ENCODE results near the gene NR2C2AP.
A peak's percentile ranks its signal among the peaks of the same experiment; 100 is the strongest.
"Not testable (repeated sequence)": the region's sequence is repeated elsewhere in the genome, so short reads cannot be mapped to it uniquely, and the experiment has no call there.

Gene NR2C2AP

GRCh38 chr19:19203012-19203856 lies at the start of gene NR2C2AP:
Gene NR2C2AP (minus strand): TSS chr19:19203414. CDS start chr19:19203060, 354 bp downstream.
- peak; percentile 89 for DNase-seq (ENCODE audit: low read depth)

GRCh38 chr19:19250196-19250801 lies 47.1 kb upstream of the NR2C2AP start:
- no peak for DNase-seq (ENCODE audit: low read depth)

GRCh38 chr19:19240476-19240875 lies 37.3 kb upstream of the NR2C2AP start:
- DNase-seq (ENCODE audit: low read depth) = no peak

GRCh38 chr19:19239675-19240074 lies 36.5 kb upstream of the NR2C2AP start:
- no peak for DNase-seq (ENCODE audit: low read depth)

- no peak for DNase-seq (ENCODE audit: low read depth)
These were observed 35.1 kb upstream of the NR2C2AP start for GRCh38 chr19:19238126-19238894.

GRCh38 chr19:19236173-19236572 lies 33.0 kb upstream of the NR2C2AP start:
- DNase-seq (ENCODE audit: low read depth) = no peak

- DNase-seq (ENCODE audit: low read depth) = no peak
These were observed 31.1 kb upstream of the NR2C2AP start for GRCh38 chr19:19234220-19234816.

- no peak for DNase-seq (ENCODE audit: low read depth)
These were observed 29.1 kb upstream of the NR2C2AP start for GRCh38 chr19:19232261-19232721.

- no peak for DNase-seq (ENCODE audit: low read depth)
These were observed 27.8 kb upstream of the NR2C2AP start for GRCh38 chr19:19230999-19231398.

- no peak for DNase-seq (ENCODE audit: low read depth)
These were observed 26.5 kb upstream of the NR2C2AP start for GRCh38 chr19:19229701-19230100.

GRCh38 chr19:19227217-19227616 lies 24.0 kb upstream of the NR2C2AP start:
- no peak for DNase-seq (ENCODE audit: low read depth)

- no peak for DNase-seq (ENCODE audit: low read depth)
These were observed 23.4 kb upstream of the NR2C2AP start for GRCh38 chr19:19226663-19227062.

- no peak for DNase-seq (ENCODE audit: low read depth)
These were observed 23.0 kb upstream of the NR2C2AP start for GRCh38 chr19:19226204-19226603.

GRCh38 chr19:19224852-19225494 lies 21.8 kb upstream of the NR2C2AP start:
- peak; percentile 39 for DNase-seq (ENCODE audit: low read depth)

- DNase-seq (ENCODE audit: low read depth) = no peak
These were observed 21.1 kb upstream of the NR2C2AP start for GRCh38 chr19:19224150-19224851.

- DNase-seq (ENCODE audit: low read depth) = no peak
These were observed 20.4 kb upstream of the NR2C2AP start for GRCh38 chr19:19223636-19224035.

GRCh38 chr19:19223060-19223459 lies 19.8 kb upstream of the NR2C2AP start:
- DNase-seq (ENCODE audit: low read depth) = no peak

GRCh38 chr19:19221000-19221399 lies 17.8 kb upstream of the NR2C2AP start:
- not testable (repeated sequence) for DNase-seq (ENCODE audit: low read depth)

- DNase-seq (ENCODE audit: low read depth) = no peak
These were observed 15.7 kb upstream of the NR2C2AP start for GRCh38 chr19:19218911-19219310.

GRCh38 chr19:19217099-19217498 lies 13.9 kb upstream of the NR2C2AP start:
- DNase-seq (ENCODE audit: low read depth) = no peak

- no peak for DNase-seq (ENCODE audit: low read depth)
These were observed 12.6 kb upstream of the NR2C2AP start for GRCh38 chr19:19215792-19216191.
